ENCODE results near the gene SLC25A21.

- no peak for TF ChIP-seq CTCF (IDR thresholded peaks at IDR 0.05 in 8 of 11, conservative IDR thresholded peaks at IDR 0.05 in 3 of 11)
- TF ChIP-seq POLR2AphosphoS5 (IDR thresholded peaks at IDR 0.05) = no peak
- no peak for TF ChIP-seq POLR2A (IDR thresholded peaks at IDR 0.05)
Observed at GRCh38 chr14:36935976-36936678, 236.3 kb downstream of the SLC25A21 start.
